Peyer's patch (tissue), 4 donors: ENCODE data around the gene ARID1B.

Experiments used
- CTCF ChIP-seq, 6 experiments: fragments of 450-650 bp in 4 of 6; fragments of 200-600 bp in 2 of 6; sonication (generic) in 1 of 6; IDR thresholded peaks; one replicate each; pipeline ENCODE4 v1.5.1; 2017 to 2019; ENCODE audit warnings: antibody characterized with exemption in 6 of 6, mild to moderate bottlenecking in 3 of 6, moderate library complexity in 1 of 6
- POLR2A ChIP-seq, 2 donors: fragments of 450-650 bp; IDR thresholded peaks; one replicate each; pipeline ENCODE4 v1.5.1; 2017; ENCODE audit warnings: antibody characterized with exemption in 2 of 2, mild to moderate bottlenecking in 2 of 2, moderate library complexity in 2 of 2

- TF ChIP-seq POLR2A (IDR thresholded peaks at IDR 0.05) (no peak), CTCF (IDR thresholded peaks at IDR 0.05) (no peak)
Observed at GRCh38 chr6:156808287-156808686, 31.1 kb downstream of the ARID1B start.
